ENCODE measurements around the gene CATSPERB. TPM values are rescaled to one million over a fixed set of nuclear protein-coding genes. Genes with fewer than 3 reads are reported as not detected.

CATSPERB gene
- total RNA-seq, 2 donors from 2014 or later: 0.50 to 1.1 TPM

Other genes starting within 250 kb of the CATSPERB start
- 100 to 1,000 TPM; 103 to 138 TPM for gene PPP4R3A, start 221.8 kb downstream of the CATSPERB start, total RNA-seq
- gene TC2N, start 135.4 kb upstream of the CATSPERB start, total RNA-seq: 10 to 100 TPM; 33.4 to 42.8 TPM
- gene FBLN5, start 215.6 kb upstream of the CATSPERB start, total RNA-seq: 1 to 10 TPM in 1 of 2 donors, under 1 TPM in 1; 0.41 to 2.7 TPM

Data from activated naive CD4-positive, alpha-beta T cell treated with anti-CD3 and anti-CD28 coated beads, Interleukin-2, amount 50 U/mL, for 72 hours (primary cell).